KOPT-K1 (cell line): ENCODE results near the gene COL6A3.

ENCODE experiments used
- H3K27ac ChIP-seq: fragments of 200-600 bp; sonication (generic); 2 replicates; pipeline ENCODE4 v1.5.1; 2016; ENCODE audit warnings: antibody characterized with exemption, mild to moderate bottlenecking, low read depth, low read length; ENCODE audit not compliant: poor library complexity, severe bottlenecking
- H3K36me3 ChIP-seq: fragments of 200-600 bp; sonication (generic); 2 replicates; pipeline ENCODE4 v1.5.1; 2017; ENCODE audit warnings: antibody characterized with exemption, mild to moderate bottlenecking, low read length, moderate library complexity; ENCODE audit not compliant: insufficient read depth
- H3K9me3 ChIP-seq: fragments of 200-600 bp; sonication (generic); 2 replicates; pipeline ENCODE4 v1.5.1; 2017; ENCODE audit warnings: antibody characterized with exemption, low read length, mild to moderate bottlenecking; ENCODE audit not compliant: insufficient read depth, poor library complexity, severe bottlenecking

Gene COL6A3

DNA sequence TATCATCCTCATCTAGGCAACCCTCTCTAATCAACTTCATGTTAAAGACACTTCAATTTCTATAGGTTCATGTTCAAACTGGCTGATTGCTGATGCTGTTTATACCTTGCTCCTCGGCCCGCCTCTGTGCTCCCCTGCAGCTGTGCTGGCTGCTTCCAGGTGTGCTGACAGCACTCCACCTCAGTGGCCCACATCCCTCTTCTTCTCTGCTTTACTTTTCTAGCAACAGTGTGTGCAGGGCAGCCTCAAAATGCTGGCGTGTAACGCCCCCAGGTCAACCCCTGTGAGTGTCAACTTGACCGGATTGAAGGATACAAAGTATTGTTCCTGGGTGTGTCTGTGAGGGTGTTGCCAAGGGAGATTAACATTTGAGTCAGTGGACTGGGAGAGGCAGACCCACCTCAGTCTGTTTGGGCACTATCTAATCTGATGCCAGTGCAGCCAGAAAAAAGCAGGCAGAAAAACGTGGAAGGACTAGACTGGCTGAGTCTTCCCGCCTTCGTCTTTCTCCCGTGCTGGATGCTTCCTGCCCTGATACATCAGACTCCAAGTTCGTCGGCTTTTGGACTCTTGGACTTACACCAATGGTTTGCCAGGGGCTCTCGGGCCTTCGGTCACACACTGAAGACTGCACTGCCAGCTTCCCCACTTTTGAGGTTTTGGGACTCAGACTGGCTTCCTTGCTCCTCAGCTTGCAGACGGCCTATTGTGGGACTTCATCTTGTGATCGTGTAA, 94.7 kb downstream of the COL6A3 start:
- Histone ChIP-seq H3K9me3 (no peaks in the 10 kb centered on the region), H3K36me3 (no peaks in the 10 kb centered on the region), H3K27ac (no peak overlapping the region)

- no peaks in the 10 kb centered on the region for H3K36me3 ChIP-seq
- H3K9me3 ChIP-seq: no peaks in the 10 kb centered on the region
- no peak overlapping the region for H3K27ac ChIP-seq
Measured at GRCh38 chr2:237316339-237316738, 97.6 kb downstream of the COL6A3 start.

DNA sequence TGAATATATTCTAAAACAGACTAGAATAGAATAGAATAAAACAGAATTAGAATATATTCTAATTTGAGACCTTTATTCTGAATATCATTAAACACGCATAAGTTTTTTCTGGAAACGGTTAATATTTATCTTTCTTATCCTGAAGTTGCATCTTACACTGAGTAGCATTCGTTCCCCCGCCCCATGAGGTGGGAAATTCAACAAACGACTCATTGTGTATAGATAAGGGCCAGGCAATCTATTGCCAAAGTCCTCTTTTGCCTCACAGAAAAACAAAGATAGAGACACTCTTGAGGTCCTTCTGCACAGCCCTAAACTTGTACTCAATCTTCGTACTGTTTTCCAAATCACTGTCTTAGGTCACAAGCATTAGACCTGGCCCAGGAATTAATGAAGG, 98.1 kb downstream of the COL6A3 start:
- no peaks in the 10 kb centered on the region for H3K36me3 ChIP-seq
- H3K9me3 ChIP-seq: no peaks in the 10 kb centered on the region
- no peak overlapping the region for H3K27ac ChIP-seq

GRCh38 chr2:237315170-237315828, 98.7 kb downstream of the COL6A3 start:
- Histone ChIP-seq H3K27ac (no peak overlapping the region), H3K36me3 (no peaks in the 10 kb centered on the region), H3K9me3 (no peaks in the 10 kb centered on the region)

DNA sequence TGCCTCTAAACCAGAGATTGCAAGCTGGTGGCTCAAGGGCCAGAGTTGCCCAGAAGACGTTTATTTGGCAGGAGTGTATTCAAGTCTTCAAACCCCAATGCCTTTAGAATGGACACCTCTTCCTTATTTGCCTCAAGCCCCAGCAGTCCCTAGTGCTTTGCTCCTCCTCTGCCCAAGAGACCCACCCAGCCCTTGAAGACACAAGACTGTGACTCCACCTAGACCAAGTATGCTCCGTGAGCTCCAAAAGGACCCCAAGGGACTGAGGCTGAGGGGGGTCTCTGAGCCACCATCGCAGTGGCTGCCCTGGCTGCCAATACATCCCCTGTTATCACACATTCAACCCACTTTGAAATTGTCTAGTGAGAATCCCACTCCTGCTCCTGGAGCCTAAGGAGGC, 99.3 kb downstream of the COL6A3 start:
- H3K9me3 ChIP-seq: no peaks in the 10 kb centered on the region
- H3K27ac ChIP-seq: no peak overlapping the region
- H3K36me3 ChIP-seq: no peaks in the 10 kb centered on the region

DNA sequence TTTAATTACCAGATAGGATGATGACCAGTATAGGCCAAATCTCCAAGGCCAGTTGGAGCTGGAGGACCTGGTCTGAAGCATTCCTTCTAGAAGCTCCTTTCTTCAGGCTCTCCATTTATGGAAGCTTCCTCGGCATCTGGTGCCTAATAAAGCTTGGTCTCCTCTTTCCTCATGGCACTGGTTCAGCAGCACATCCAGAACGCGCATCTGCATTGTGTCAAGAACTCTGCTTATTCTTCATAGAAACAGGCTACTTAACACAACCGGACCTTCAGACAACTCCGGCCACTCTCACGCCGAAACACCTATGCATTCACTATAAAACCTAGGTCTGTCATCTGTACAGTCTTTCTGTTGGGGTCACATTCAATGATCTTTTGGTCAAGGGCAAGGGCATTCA, 99.8 kb downstream of the COL6A3 start:
- no peak overlapping the region for H3K27ac ChIP-seq
- H3K9me3 ChIP-seq: no peaks in the 10 kb centered on the region
- H3K36me3 ChIP-seq: no peaks in the 10 kb centered on the region

GRCh38 chr2:237312021-237312755, 101.8 kb downstream of the COL6A3 start:
- H3K9me3 ChIP-seq: no peaks in the 10 kb centered on the region
- H3K36me3 ChIP-seq: no peaks in the 10 kb centered on the region
- H3K27ac ChIP-seq: no peak overlapping the region

DNA sequence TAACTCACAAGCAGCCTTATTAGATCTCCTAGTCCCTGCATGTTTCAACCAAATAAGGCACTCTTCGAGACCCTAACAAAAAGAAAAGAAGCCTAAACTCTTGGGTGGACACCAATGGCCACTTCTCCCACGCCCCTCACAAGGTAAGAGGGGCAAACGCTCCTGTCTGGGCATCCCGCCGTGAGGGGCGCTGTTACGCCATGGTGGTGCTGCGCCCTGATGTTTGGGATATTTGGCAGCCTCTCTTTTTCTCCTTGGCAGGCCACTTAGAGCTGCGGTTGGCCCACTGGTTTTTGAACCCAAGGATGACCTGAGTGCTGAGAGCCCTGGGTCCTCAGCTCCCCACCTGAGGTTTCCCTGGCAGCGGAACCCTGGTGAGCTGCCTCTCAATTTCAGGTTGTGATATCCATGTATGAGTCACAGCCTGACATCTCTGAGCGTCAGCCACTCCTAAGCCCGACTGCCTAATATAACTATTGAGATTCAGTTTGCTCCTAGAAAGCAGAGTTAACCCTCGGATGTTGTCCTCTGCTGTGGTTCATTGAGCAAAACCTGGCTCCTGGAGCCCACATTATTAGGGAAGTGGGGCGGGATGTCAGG, 103.3 kb downstream of the COL6A3 start:
- H3K27ac ChIP-seq: no peak overlapping the region
- no peaks in the 10 kb centered on the region for H3K36me3 ChIP-seq
- no peaks in the 10 kb centered on the region for H3K9me3 ChIP-seq

DNA sequence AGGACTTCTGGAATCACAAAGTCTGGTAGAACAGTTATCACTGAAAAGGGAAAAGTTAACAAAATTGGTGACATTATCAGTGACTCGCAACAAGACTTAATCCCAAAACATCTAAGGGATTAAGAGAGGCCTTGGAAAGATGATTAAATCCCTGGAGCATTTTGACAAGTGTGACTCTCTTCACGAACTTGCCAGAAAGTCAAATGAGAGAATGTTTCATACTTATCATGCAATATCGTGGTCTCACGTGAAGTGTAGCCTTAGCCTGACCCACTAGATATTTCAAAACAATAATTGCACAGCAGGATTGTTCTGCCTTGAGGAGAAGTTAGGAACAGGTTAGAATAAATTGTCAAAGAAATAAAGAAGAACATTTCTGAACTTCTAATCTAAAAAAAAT, 104.5 kb downstream of the COL6A3 start:
- Histone ChIP-seq H3K36me3 (no peaks in the 10 kb centered on the region), H3K9me3 (no peaks in the 10 kb centered on the region), H3K27ac (no peak overlapping the region)

DNA sequence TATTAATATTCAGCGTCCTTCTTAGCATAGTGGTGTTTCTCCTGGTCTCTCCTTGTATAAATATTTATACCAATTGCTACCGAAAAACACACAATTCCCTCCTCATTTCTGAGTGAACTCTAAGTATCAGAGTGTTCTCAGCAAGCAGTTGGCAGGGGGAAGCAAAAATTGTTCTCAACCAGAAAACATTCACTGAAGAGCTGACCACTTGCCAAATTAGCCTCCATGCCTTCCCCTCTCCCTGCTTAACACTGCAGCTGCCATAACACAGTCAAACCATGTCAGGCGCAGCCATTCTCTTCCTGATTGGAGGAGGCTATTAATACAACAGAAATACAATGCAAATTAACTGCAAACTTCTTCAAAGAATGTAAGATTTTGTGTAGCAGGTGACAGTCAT, 105.0 kb downstream of the COL6A3 start:
- Histone ChIP-seq H3K27ac (no peak overlapping the region), H3K9me3 (no peaks in the 10 kb centered on the region), H3K36me3 (no peaks in the 10 kb centered on the region)

DNA sequence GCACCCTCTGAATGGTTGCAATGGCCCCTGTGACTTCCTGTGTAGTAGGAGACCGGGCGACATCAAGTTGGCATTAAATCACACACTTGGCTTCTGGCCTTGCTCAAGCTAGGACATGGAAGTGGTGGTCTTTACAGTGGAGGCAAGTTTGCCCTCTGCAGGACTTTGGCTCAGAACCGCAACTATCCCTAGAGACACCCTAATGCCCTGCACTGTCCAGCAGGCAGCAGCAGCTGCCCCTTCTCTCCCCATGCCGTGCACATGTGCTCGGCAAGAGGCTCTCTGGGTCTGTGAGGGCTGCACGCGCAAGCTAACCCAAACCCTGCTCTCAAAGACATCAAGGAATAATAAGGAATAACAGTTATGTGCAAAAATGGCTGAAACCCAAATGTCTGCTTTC, 106.5 kb downstream of the COL6A3 start:
- Histone ChIP-seq H3K9me3 (peaks cover 9% of the 10 kb centered on the region), H3K36me3 (no peaks in the 10 kb centered on the region), H3K27ac (no peak overlapping the region)

- H3K27ac ChIP-seq: no peak overlapping the region
- H3K36me3 ChIP-seq: no peaks in the 10 kb centered on the region
- peaks cover 16% of the 10 kb centered on the region for H3K9me3 ChIP-seq
Measured at GRCh38 chr2:237306787-237307170, 107.2 kb downstream of the COL6A3 start.

DNA sequence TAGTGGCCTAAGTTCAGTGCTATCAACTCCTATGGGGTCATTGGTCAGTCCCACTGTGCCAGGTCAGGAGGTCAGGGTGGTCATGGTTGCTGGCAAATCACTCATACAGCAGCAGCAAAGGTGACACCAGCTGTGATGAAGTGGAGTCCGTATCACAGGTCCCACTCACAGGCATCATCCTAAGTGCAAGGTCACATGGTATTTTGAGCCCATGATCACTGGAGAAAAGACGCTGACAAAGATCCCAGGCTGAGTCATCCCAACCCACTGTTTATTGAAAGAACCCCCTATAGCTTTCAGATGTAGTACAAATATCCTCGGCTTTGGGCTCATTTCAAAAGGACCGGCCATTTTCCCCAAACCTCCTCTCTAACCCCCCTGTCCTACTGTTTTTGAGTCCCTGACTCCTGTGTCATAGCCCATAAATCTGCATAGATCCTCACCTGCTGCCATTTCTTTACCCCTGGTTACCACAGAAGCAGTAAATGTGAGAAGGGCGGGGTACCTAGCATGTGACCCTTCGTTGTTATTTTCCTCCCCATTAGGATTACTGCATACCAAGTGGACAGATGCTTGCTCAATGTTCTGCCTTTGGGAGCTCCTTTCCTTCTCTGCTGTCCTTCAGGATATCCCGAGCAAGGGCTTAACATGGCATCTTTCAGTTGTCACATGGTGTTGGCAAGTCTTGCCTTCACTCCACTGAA, 107.7 kb downstream of the COL6A3 start:
- peaks cover 22% of the 10 kb centered on the region for H3K9me3 ChIP-seq
- no peaks in the 10 kb centered on the region for H3K36me3 ChIP-seq
- no peak overlapping the region for H3K27ac ChIP-seq

DNA sequence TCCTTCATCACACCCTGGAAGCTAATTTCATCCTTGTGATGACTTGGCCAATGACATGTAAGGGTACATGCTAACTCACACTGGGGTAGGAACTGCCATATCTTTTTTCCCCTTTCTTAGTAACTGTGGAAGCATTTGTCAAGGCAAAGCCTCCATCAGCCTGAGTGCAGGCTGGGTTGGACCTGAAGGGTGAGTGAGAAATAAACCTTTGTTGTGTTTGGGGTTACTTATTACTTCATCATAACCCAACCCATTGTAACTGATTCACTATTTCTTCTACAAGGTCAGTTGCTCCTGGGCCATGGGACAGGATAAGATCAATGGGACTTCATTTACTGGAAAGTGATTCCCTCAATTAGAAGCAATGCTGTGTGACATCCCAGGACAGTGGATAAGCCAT, 108.4 kb downstream of the COL6A3 start:
- Histone ChIP-seq H3K36me3 (no peaks in the 10 kb centered on the region), H3K27ac (no peak overlapping the region), H3K9me3 (peaks cover 28% of the 10 kb centered on the region)
